ENCODE data around the gene RBM22. TPM values are rescaled to one million over a fixed set of nuclear protein-coding genes. Genes with fewer than 3 reads are reported as not detected.

RBM22 gene
- total and polyA plus RNA-seq, 2 donors: 38.4 to 76.7 TPM

DNA sequence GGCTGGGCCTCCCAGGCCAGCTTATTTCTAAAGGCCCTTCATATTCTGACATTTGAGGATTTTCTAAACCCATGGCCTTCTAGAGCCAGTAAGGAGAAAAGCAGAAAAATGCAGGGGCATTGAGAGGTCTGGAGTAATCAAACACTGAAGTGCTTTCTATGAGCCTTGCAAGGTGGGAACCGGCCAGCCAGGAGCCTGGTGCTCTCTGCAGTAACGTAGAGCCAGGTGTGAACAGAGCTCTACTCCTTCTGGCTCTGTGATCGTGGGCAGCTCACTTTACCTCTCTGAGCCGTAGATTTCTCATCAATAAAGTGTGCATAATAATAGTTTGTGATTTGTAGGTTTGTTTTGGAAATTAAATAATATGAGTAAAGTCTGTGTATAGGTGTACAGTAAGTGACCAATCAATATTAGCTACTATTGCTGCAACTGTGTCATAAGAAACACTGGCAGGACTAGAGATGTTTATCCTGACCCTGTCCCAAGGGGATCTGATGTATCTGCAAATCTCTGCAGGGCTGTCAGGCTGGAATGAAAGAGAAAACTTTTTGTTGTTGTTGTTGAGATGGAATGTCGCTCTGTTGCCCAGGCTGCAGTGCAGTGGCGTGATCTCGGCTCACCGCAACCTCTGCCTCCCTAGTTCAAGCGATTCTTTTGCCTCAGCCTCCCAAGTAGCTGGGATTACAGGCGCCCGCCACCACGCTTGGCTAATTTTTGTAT, 57.7 kb downstream of the RBM22 start:
- DNase-seq (ENCODE audit: low read depth in 6 of 9, low spot score in 9 of 9): no peak
- H3K4me1 ChIP-seq (ENCODE audit: control insufficient read depth in 2 of 2, insufficient read depth in 2 of 2, low read length in 2 of 2): peaks cover 0 to 13% of the 10 kb centered on the region in 2 donors
- WGBS: 95% methylated on average over 12 of the region's 12 CpGs
- H3K36me3 ChIP-seq (ENCODE audit: control insufficient read depth in 2 of 2, insufficient read depth in 2 of 2, low read length in 1 of 2): no peaks in the 10 kb centered on the region
- H3K27ac ChIP-seq (ENCODE audit: low read depth in 1 of 2, low read length in 1 of 2): no peak overlapping the region
- H3K4me3 ChIP-seq (ENCODE audit: low read length in 2 of 2): no peak overlapping the region
- peaks cover 0 to 7% of the 10 kb centered on the region in 2 donors for H3K27me3 ChIP-seq (ENCODE audit: control insufficient read depth in 2 of 2, insufficient read depth in 1 of 2, low read length in 1 of 2)
- no peaks in the 10 kb centered on the region for H3K9me3 ChIP-seq (ENCODE audit: control insufficient read depth in 2 of 2, insufficient read depth in 1 of 2, low read length in 1 of 2)

DNA sequence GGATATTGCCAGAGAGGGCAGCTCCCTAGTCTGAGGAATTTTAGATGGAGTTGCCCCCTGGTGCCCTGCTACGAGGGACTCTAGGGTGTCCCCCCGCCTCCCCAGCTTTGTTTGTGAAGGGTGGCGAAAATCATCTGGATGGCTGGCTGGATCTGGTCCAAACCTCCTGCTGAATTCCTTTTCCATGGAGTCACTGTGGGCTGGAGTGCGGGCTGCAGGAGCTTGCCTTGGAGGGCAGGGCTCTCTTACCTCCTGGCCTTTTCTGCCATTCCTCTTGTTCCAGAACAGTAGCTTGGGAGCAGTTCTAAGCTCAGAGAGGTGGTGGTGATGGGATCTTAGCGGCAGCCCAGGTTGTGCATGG, 58.3 kb downstream of the RBM22 start:
- Histone ChIP-seq H3K4me3 (ENCODE audit: low read length in 2 of 2) (no peak overlapping the region), H3K27me3 (ENCODE audit: control insufficient read depth in 2 of 2, insufficient read depth in 1 of 2, low read length in 1 of 2) (peaks cover 0 to 10% of the 10 kb centered on the region in 2 donors), H3K9me3 (ENCODE audit: control insufficient read depth in 2 of 2, insufficient read depth in 1 of 2, low read length in 1 of 2) (no peaks in the 10 kb centered on the region), H3K4me1 (ENCODE audit: control insufficient read depth in 2 of 2, insufficient read depth in 2 of 2, low read length in 2 of 2) (peaks cover 0 to 13% of the 10 kb centered on the region in 2 donors), H3K27ac (ENCODE audit: low read depth in 1 of 2, low read length in 1 of 2) (no peak overlapping the region), H3K36me3 (ENCODE audit: control insufficient read depth in 2 of 2, insufficient read depth in 2 of 2, low read length in 1 of 2) (no peaks in the 10 kb centered on the region)
- no peak for DNase-seq (ENCODE audit: low read depth in 6 of 9, low spot score in 9 of 9)
- WGBS: 97% methylated on average over 5 of the region's 5 CpGs

- Histone ChIP-seq H3K9me3 (ENCODE audit: control insufficient read depth in 2 of 2, insufficient read depth in 1 of 2, low read length in 1 of 2) (no peaks in the 10 kb centered on the region), H3K27ac (ENCODE audit: low read depth in 1 of 2, low read length in 1 of 2) (no peak overlapping the region), H3K27me3 (ENCODE audit: control insufficient read depth in 2 of 2, insufficient read depth in 1 of 2, low read length in 1 of 2) (peaks cover 0 to 15% of the 10 kb centered on the region in 2 donors), H3K36me3 (ENCODE audit: control insufficient read depth in 2 of 2, insufficient read depth in 2 of 2, low read length in 1 of 2) (no peaks in the 10 kb centered on the region), H3K4me1 (ENCODE audit: control insufficient read depth in 2 of 2, insufficient read depth in 2 of 2, low read length in 2 of 2) (peaks cover 0 to 13% of the 10 kb centered on the region in 2 donors), H3K4me3 (ENCODE audit: low read length in 2 of 2) (no peak overlapping the region)
- 96% methylated on average over 5 of the region's 5 CpGs for WGBS
- DNase-seq (ENCODE audit: low read depth in 6 of 9, low spot score in 9 of 9): no peak
Observed at GRCh38 chr5:150641824-150642566, 58.9 kb downstream of the RBM22 start.

DNA sequence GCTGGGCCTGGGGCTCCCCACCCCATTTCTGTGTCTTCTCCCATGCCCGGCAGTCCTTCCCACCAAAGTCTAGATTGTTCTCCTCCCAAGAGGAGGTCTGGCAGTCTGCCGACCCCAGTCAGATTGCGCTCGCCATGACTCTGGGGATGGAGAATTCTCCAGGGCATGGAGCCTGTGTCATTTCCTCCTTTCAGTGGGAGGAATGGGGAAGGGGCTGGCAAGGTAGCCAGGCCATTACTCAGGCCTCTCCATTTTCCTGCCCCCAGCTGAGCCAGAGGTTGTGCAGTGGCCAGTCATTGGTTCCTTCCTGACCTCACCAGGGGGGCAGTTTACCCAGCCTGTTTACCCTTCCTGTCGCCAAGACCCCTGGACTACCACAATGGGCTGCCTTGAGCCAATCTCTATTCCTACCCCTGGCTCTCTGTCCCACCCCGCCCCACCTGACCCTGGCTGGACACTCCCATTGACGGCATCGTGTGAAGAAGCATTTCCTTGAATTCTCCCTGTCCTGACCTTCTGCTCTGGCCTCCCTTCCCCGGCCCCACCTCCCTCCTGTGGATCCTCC, 59.8 kb downstream of the RBM22 start:
- Histone ChIP-seq H3K4me1 (ENCODE audit: control insufficient read depth in 2 of 2, insufficient read depth in 2 of 2, low read length in 2 of 2) (peaks cover 0 to 13% of the 10 kb centered on the region in 2 donors), H3K36me3 (ENCODE audit: control insufficient read depth in 2 of 2, insufficient read depth in 2 of 2, low read length in 1 of 2) (no peaks in the 10 kb centered on the region), H3K4me3 (ENCODE audit: low read length in 2 of 2) (no peak overlapping the region), H3K27me3 (ENCODE audit: control insufficient read depth in 2 of 2, insufficient read depth in 1 of 2, low read length in 1 of 2) (peaks cover 0 to 22% of the 10 kb centered on the region in 2 donors), H3K27ac (ENCODE audit: low read depth in 1 of 2, low read length in 1 of 2) (peak overlapping the region; percentile 12 to 45), H3K9me3 (ENCODE audit: control insufficient read depth in 2 of 2, insufficient read depth in 1 of 2, low read length in 1 of 2) (no peaks in the 10 kb centered on the region)
- 93% methylated on average over 9 of the region's 9 CpGs for WGBS
- no peak for DNase-seq (ENCODE audit: low read depth in 6 of 9, low spot score in 9 of 9)

Other genes with a start within 250 kb of the RBM22 start
- gene NDST1, start 192.9 kb downstream of the RBM22 start, total RNA-seq: 2.8 TPM
- gene NDST1, start 192.9 kb downstream of the RBM22 start, polyA plus RNA-seq: 6.4 TPM
- 1.5 TPM for gene SYNPO, start 60.4 kb downstream of the RBM22 start, total RNA-seq
- gene SYNPO, start 60.4 kb downstream of the RBM22 start, polyA plus RNA-seq: 10.0 TPM
- 0.47 TPM for gene MYOZ3, start 39.8 kb downstream of the RBM22 start, total RNA-seq
- 0.25 TPM for gene MYOZ3, start 39.8 kb downstream of the RBM22 start, polyA plus RNA-seq
- gene DCTN4, start 58.0 kb upstream of the RBM22 start, total RNA-seq: 18.0 TPM
- gene DCTN4, start 58.0 kb upstream of the RBM22 start, polyA plus RNA-seq: 30.5 TPM
- 7.8 TPM for gene SMIM3, start 77.7 kb upstream of the RBM22 start, total RNA-seq
- gene SMIM3, start 77.7 kb upstream of the RBM22 start, polyA plus RNA-seq: 30.1 TPM
- gene IRGM, start 145.5 kb upstream of the RBM22 start, total RNA-seq: 0.28 TPM
- gene IRGM, start 145.5 kb upstream of the RBM22 start, polyA plus RNA-seq: 1.6 TPM
- gene ZNF300, start 203.9 kb upstream of the RBM22 start, total RNA-seq: 7.7 TPM
- gene ZNF300, start 203.9 kb upstream of the RBM22 start, polyA plus RNA-seq: 10.9 TPM